K562 (cell line): ENCODE results near the gene HYI. TPM values are rescaled to one million over a fixed set of nuclear protein-coding genes. Genes with fewer than 3 reads are reported as not detected.

Experiments
- CEBPZ ChIP-seq: fragments of 150-350 bp; IDR thresholded peaks from 2 replicates; pipeline ENCODE4 v1.6.1; 2014; ENCODE audit warnings: low read depth, mild to moderate bottlenecking, low read length, borderline replicate concordance
- ETS2 ChIP-seq: IDR thresholded peaks from 2 replicates; pipeline ENCODE4 v1.6.1; 2016; ENCODE audit warnings: borderline replicate concordance, missing genetic modification characterization, mild to moderate bottlenecking, moderate library complexity, missing compliant biosample characterization; ENCODE audit not compliant: poor library complexity, severe bottlenecking
- JUN ChIP-seq, 2 experiments: sonication (generic) in 1 of 2; formaldehyde crosslinking in 1 of 2; IDR thresholded peaks; 2 replicates each; pipeline versions ENCODE4 v1.6.1 to v1.8.0; 2012 to 2022; ENCODE audit warnings: borderline replicate concordance in 2 of 2, mild to moderate bottlenecking in 2 of 2, improper control_type of control experiment in 1 of 2, low read depth in 1 of 2, low read length in 1 of 2, missing genetic modification reagents in 1 of 2
- PYGO2 ChIP-seq: fragments of 450-650 bp; IDR thresholded peaks from 2 replicates; pipeline ENCODE4 v1.6.1; 2016; ENCODE audit warnings: mild to moderate bottlenecking, missing genetic modification characterization, moderate library complexity, missing compliant biosample characterization
- RB1 ChIP-seq: fragments of 450-650 bp; IDR thresholded peaks from 2 replicates; pipeline ENCODE4 v1.6.1; 2017; ENCODE audit warnings: low read depth, mild to moderate bottlenecking
- SAP30 ChIP-seq: fragments of 200-600 bp; sonication (generic); IDR thresholded peaks from 2 replicates; pipeline ENCODE4 v1.6.1; 2012; ENCODE audit warnings: borderline replicate concordance, low read depth, mild to moderate bottlenecking, moderate library complexity, low read length, control low read depth, inconsistent platforms; ENCODE audit not compliant: insufficient read depth, poor library complexity, severe bottlenecking
- SMC3 ChIP-seq: conservative IDR thresholded peaks from 2 replicates; pipeline ENCODE4 v1.6.1; 2011; ENCODE audit warnings: low read depth, low read length, improper control_type of control experiment; ENCODE audit not compliant: insufficient read depth
- TCF15 ChIP-seq: fragments of 250-450 bp; sonication (Bioruptor Pico); IDR thresholded peaks from 2 replicates; pipeline ENCODE4 v1.8.0; 2022; ENCODE audit warnings: moderate library complexity, mild to moderate bottlenecking, inconsistent platforms
- ZNF551 ChIP-seq: fragments of 250-450 bp; sonication (Bioruptor Pico); IDR thresholded peaks from 2 replicates; pipeline ENCODE4 v1.5.0; 2021; ENCODE audit warnings: mild to moderate bottlenecking, moderate library complexity
- polyA plus RNA-seq, 8 experiments: library from polyadenylated mRNA; depleted of rRNA in 4 of 8; stranded (reverse) in 5 of 8; unstranded in 3 of 8; fragments of >200 nt; fragmentation: Nextera tagmentation in 2 of 8; fragmentation: Illumina TruSeq in 1 of 8; extraction: Ambion mirVana in 2 of 8; extraction: Trizol in 1 of 8; gene quantifications; 2 replicates each; pipeline versions ENCODE4 v1.2.1 to v1.2.3, GENCODE V29; 2011 to 2014; ENCODE audit warnings: inconsistent platforms in 1 of 8, missing spikeins in 1 of 8
- total RNA-seq, 7 experiments: library from RNA; depleted of rRNA in 6 of 7; stranded (reverse); fragments of >200 nt in 6 of 7; fragmentation: Illumina TruSeq in 2 of 7; extraction: Trizol in 2 of 7; gene quantifications; 2 replicates each; pipeline versions ENCODE4 v1.2.1 to v1.2.3, GENCODE V29; 2011 to 2021; ENCODE audit warnings: low replicate concordance in 1 of 7
- TF ChIP-seq, protein P1 (sequence below): sonication (generic); formaldehyde crosslinking; IDR thresholded peaks from 2 replicates; pipeline ENCODE4 v1.8.0; 2022; ENCODE audit warnings: mild to moderate bottlenecking, missing genetic modification reagents

HYI gene
- total and polyA plus RNA-seq, 9 of the 15 experiments (the other 6 are each of a cell fraction or from before 2014, with no cell fraction given): 0.04 to 4.1 (median 1.4) TPM; not detected in 1

DNA sequence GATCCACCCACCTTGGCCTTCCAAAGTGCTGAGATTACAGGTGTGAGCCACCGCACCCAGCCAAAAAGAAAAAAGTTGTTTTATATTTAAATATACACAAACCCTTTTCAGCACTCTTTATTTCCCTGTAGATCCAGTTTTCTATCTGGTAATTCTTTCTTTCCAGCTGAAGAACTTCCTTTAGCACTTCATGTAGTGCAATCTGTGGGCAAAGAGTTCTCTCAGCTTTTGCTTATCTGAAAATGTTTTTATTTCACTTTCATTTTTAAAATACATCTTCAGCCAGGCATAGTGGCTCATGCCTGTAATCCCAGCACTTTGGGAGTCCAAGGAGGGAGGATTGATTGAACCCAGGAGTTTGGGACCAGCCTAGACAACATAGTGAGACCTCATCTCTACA, 28.5 kb upstream of the HYI start (continued):
- TF ChIP-seq, protein P1, sequence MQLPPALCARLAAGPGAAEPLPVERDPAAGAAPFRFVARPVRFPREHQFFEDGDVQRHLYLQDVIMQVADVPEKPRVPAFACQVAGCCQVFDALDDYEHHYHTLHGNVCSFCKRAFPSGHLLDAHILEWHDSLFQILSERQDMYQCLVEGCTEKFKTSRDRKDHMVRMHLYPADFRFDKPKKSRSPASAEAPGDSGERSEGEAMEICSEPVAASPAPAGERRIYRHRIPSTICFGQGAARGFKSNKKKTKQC: no peak
- TF ChIP-seq PYGO2 (tag): no peak
- no peak for TF ChIP-seq SMC3
- TF ChIP-seq ZNF551: no peak
- TF ChIP-seq TCF15 (CRISPR knock-in tag): no peak
- TF ChIP-seq JUN (IDR thresholded peaks at IDR 0.05; ENCODE audit: borderline replicate concordance, low read depth, low read length): no peak
- no peak for TF ChIP-seq JUN (CRISPR knock-in tag; IDR thresholded peaks at IDR 0.05; ENCODE audit: borderline replicate concordance)
- TF ChIP-seq CEBPZ: no peak
- TF ChIP-seq SAP30: no peak
- no peak for TF ChIP-seq RB1
- no peak for TF ChIP-seq ETS2 (tag)
